Measurements from ENCODE around the gene RAB11FIP5. TPM values are rescaled to one million over a fixed set of nuclear protein-coding genes. Genes with fewer than 3 reads are reported as not detected.

RAB11FIP5 gene
- total and polyA plus RNA-seq, 9 of the 15 experiments (the other 6 are each of a cell fraction or from before 2014, with no cell fraction given): 1.7 to 14.4 (median 6.4) TPM

GRCh38 chr2:73156539-73157124 is 43.9 kb upstream of the RAB11FIP5 start (continued):
- TF ChIP-seq JUNB (CRISPR knock-in tag; conservative IDR thresholded peaks at IDR 0.05): no peak
- 0 out of 2 replicates have a peak, but pooled peaks have one; percentile 19 for TF ChIP-seq NR2C2 (CRISPR knock-in tag; IDR thresholded peaks at IDR 0.05)
- no peak for TF ChIP-seq NR2C2 (tag; IDR thresholded peaks at IDR 0.05)
- TF ChIP-seq TEAD4 (IDR thresholded peaks at IDR 0.05; ENCODE audit: low read length): no peak
- no peak for TF ChIP-seq TEAD4 (CRISPR knock-in tag; IDR thresholded peaks at IDR 0.05; ENCODE audit: borderline replicate concordance)
- no peak for TF ChIP-seq ZNF212 (CRISPR knock-in tag; IDR thresholded peaks at IDR 0.05)
- no peak for TF ChIP-seq EHMT2 (IDR thresholded peaks at IDR 0.05)
- TF ChIP-seq KDM1A (IDR thresholded peaks at IDR 0.05): no peak
- no peak for TF ChIP-seq E2F1 (CRISPR knock-in tag; IDR thresholded peaks at IDR 0.05)
- TF ChIP-seq TRIM24 (IDR thresholded peaks at IDR 0.05): no peak
- no peak for TF ChIP-seq BRD4 (IDR thresholded peaks at IDR 0.05)
- TF ChIP-seq KAT2B (IDR thresholded peaks at IDR 0.05; ENCODE audit: low read depth, low read length): no peak
- no peak for TF ChIP-seq HDAC8 (tag; IDR thresholded peaks at IDR 0.05)
- no peak for TF ChIP-seq CHD4 (IDR thresholded peaks at IDR 0.05; ENCODE audit: insufficient read depth, insufficient replicate concordance, low read depth, low read length, poor library complexity, severe bottlenecking)
- TF ChIP-seq RBBP5 (IDR thresholded peaks at IDR 0.05; ENCODE audit: borderline replicate concordance, insufficient read depth, low read length, poor library complexity, severe bottlenecking): no peak
- TF ChIP-seq NFIC (IDR thresholded peaks at IDR 0.05): no peak
- TF ChIP-seq RBM14 (IDR thresholded peaks at IDR 0.05; ENCODE audit: borderline replicate concordance, insufficient read depth, low read depth, low read length): no peak
- no peak for TF ChIP-seq ASH1L (IDR thresholded peaks at IDR 0.05; ENCODE audit: borderline replicate concordance, low read depth, partially characterized antibody)
- no peak for TF ChIP-seq SMAD4 (CRISPR knock-in tag; conservative IDR thresholded peaks at IDR 0.05)
- TF ChIP-seq ETV1 (tag; conservative IDR thresholded peaks at IDR 0.05; ENCODE audit: low read depth): peak; percentile 43; the same call in 1 of the 2 replicates
- no peak for TF ChIP-seq ZNF551 (CRISPR knock-in tag; IDR thresholded peaks at IDR 0.05)
- no peak for TF ChIP-seq GMEB1 (CRISPR knock-in tag; IDR thresholded peaks at IDR 0.05)
- no peak for TF ChIP-seq BRCA1 (IDR thresholded peaks at IDR 0.05)
- TF ChIP-seq BRCA1 (CRISPR knock-in tag; IDR thresholded peaks at IDR 0.05): no peak
- no peak for TF ChIP-seq MTA2 (IDR thresholded peaks at IDR 0.05; ENCODE audit: low read depth)
- no peak for TF ChIP-seq RBM15 (IDR thresholded peaks at IDR 0.05; ENCODE audit: insufficient read depth, low read length)
- no peak for TF ChIP-seq VEZF1 (CRISPR knock-in tag; IDR thresholded peaks at IDR 0.05)
